K562 (cell line): Measurements from ENCODE around the gene LPAR3. TPM values are rescaled to one million over a fixed set of nuclear protein-coding genes. Genes with fewer than 3 reads are reported as not detected.

Source experiments
- ATAC-seq: fragments of 200-7000 bp; cut with Tn5 transposase; 3 replicates; pipeline ENCODE4 v1.9.1; 2020; ENCODE audit warnings: moderate library complexity
- BruUV-seq: library from RNA; stranded (reverse); fragments of 400-500 nt; replicated peaks from 2 replicates; lab custom pipeline; 2021; lab: Mats Ljungman, UMichigan
- CTCF ChIA-PET: fragments of 300-600 bp; formaldehyde crosslinking; extraction: SDS; loops from one replicate; lab custom pipeline; 2021; ENCODE audit warnings: low intra/inter-chr PET ratio; lab: Yijun Ruan, JAX
- POLR2A ChIA-PET: fragments of 300-600, 350-650 bp; sonication (Branson Sonifier 250); formaldehyde crosslinking; extraction: SDS; loops from one replicate; lab custom pipeline; 2021; ENCODE audit warnings: antibody characterized with exemption, inconsistent platforms; lab: Yijun Ruan, JAX
- DNase-seq, 4 experiments: peaks; one replicate each; pipeline versions ENCODE4 v3.0.0 to v3.0.0-alpha.2; 2011 to 2018; ENCODE audit warnings: low spot score in 3 of 4, mixed read lengths in 3 of 4; ENCODE audit errors: extremely low read depth in 1 of 4
- FAIRE-seq: peaks from 2 replicates; lab custom pipeline; 2011; peaks lifted over from hg19 to GRCh38; lab: Jason Lieb, UNC
- H2AFZ ChIP-seq: 2 replicates; pipeline ENCODE4 v1.6.0; 2011; ENCODE audit warnings: low read depth, low read length, control low read depth, inconsistent platforms
- H3K27ac ChIP-seq: fragments of 200-600 bp; 3 replicates; pipeline ENCODE4 v1.8.0; 2011; ENCODE audit warnings: low read depth, mild to moderate bottlenecking, control low read depth, inconsistent platforms, low read length, moderate library complexity, mixed read lengths; ENCODE audit errors: extremely low read depth
- H3K27me3 ChIP-seq, 2 experiments: fragments of 300-600 bp in 1 of 2; 2 replicates in 1 of 2; 3 replicates in 1 of 2; pipeline versions ENCODE4 v1.6.0 to v1.8.0; 2011; ENCODE audit warnings: inconsistent platforms in 2 of 2, low read length in 2 of 2, mild to moderate bottlenecking in 1 of 2, mixed read lengths in 1 of 2, moderate library complexity in 1 of 2; ENCODE audit not compliant: control insufficient read depth in 2 of 2, insufficient read depth in 2 of 2
- H3K36me3 ChIP-seq: fragments of 300-600 bp; 3 replicates; pipeline ENCODE4 v1.8.0; 2011; ENCODE audit warnings: mild to moderate bottlenecking, low read length, inconsistent platforms; ENCODE audit not compliant: control insufficient read depth, insufficient read depth
- H3K4me1 ChIP-seq, 2 experiments: fragments of 200-600 bp in 1 of 2; replicated peaks in 1 of 2; 2 replicates in 1 of 2; 3 replicates in 1 of 2; pipeline versions ENCODE4 v1.5.1 to v1.8.0; 2011; ENCODE audit warnings: inconsistent platforms in 2 of 2, low read length in 2 of 2, mild to moderate bottlenecking in 1 of 2, mixed read lengths in 1 of 2, moderate library complexity in 1 of 2; ENCODE audit not compliant: control insufficient read depth in 2 of 2, insufficient read depth in 2 of 2
- H3K4me2 ChIP-seq: 2 replicates; pipeline ENCODE4 v1.6.1; 2011; ENCODE audit warnings: low read length, control low read depth, inconsistent platforms, mixed read lengths; ENCODE audit not compliant: insufficient read depth
- H3K4me3 ChIP-seq: fragments of 200-600 bp; sonication (generic), shearing (Covaris generic); 2 replicates; pipeline ENCODE4 v1.5.1; 2016; ENCODE audit warnings: control low read depth, inconsistent platforms
- H3K79me2 ChIP-seq: fragments of 200-600 bp; 3 replicates; pipeline ENCODE4 v1.8.0; 2011; ENCODE audit warnings: low read length, inconsistent platforms; ENCODE audit not compliant: control insufficient read depth, insufficient read depth
- H3K9ac ChIP-seq, 2 experiments: 2 replicates each; pipeline versions ENCODE4 v1.6.0 to v1.6.1; 2011; ENCODE audit warnings: low read depth in 2 of 2, low read length in 2 of 2, control low read depth in 1 of 2, inconsistent platforms in 1 of 2, mild to moderate bottlenecking in 1 of 2, mixed read lengths in 1 of 2; ENCODE audit not compliant: insufficient read depth in 1 of 2
- H3K9me1 ChIP-seq: one replicate; pipeline ENCODE4 v1.6.0; 2011; ENCODE audit warnings: inconsistent platforms, mild to moderate bottlenecking, low read length, moderate library complexity; ENCODE audit not compliant: control insufficient read depth, insufficient read depth
- H3K9me3 ChIP-seq: replicated peaks from 2 replicates; pipeline ENCODE4 v1.5.1; 2011; ENCODE audit warnings: low read depth, low read length, inconsistent platforms; ENCODE audit not compliant: control insufficient read depth, insufficient read depth
- H4K20me1 ChIP-seq: replicated peaks from 2 replicates; pipeline ENCODE4 v1.6.1; 2011; ENCODE audit warnings: low read length, inconsistent platforms, mixed read lengths; ENCODE audit not compliant: control insufficient read depth, insufficient read depth
- CTBP1 ChIP-seq: fragments of 450-650 bp; IDR thresholded peaks from 2 replicates; pipeline ENCODE4 v1.6.1; 2016; ENCODE audit warnings: borderline replicate concordance
- CTCF ChIP-seq, 3 experiments: IDR thresholded peaks in 2 of 3; conservative IDR thresholded peaks in 1 of 3; 2 replicates each; pipeline ENCODE4 v1.5.1; 2011 to 2012; ENCODE audit warnings: low read length in 3 of 3, mild to moderate bottlenecking in 3 of 3, control low read depth in 2 of 3, improper control_type of control experiment in 1 of 3, inconsistent platforms in 1 of 3, low read depth in 1 of 3, mixed read lengths in 1 of 3, moderate library complexity in 1 of 3; ENCODE audit not compliant: insufficient read depth in 2 of 3
- FOS ChIP-seq: IDR thresholded peaks from 3 replicates; pipeline ENCODE4 v1.6.1; 2011; ENCODE audit not compliant: insufficient read length; ENCODE audit errors: extremely low read depth
- RAD21 ChIP-seq, 2 experiments: fragments of 250-450 bp in 1 of 2; fragments of 450-650 bp in 1 of 2; sonication (Bioruptor Pico) in 1 of 2; formaldehyde crosslinking in 1 of 2; IDR thresholded peaks in 1 of 2; conservative IDR thresholded peaks in 1 of 2; 2 replicates each; pipeline versions ENCODE4 v1.4.0 to v1.8.0; 2020 to 2022; ENCODE audit warnings: mild to moderate bottlenecking in 2 of 2, moderate library complexity in 1 of 2
- SIRT6 ChIP-seq: IDR thresholded peaks from one replicate; pipeline ENCODE4 v1.6.1; 2012; ENCODE audit warnings: low read depth, mild to moderate bottlenecking, control low read depth, inconsistent platforms, low read length, moderate library complexity
- SP2 ChIP-seq: IDR thresholded peaks from 2 replicates; pipeline ENCODE4 v1.6.1; 2011; ENCODE audit warnings: mild to moderate bottlenecking, low read depth, low read length, moderate library complexity; ENCODE audit not compliant: poor library complexity, severe bottlenecking; ENCODE audit errors: extremely low read depth
- SPI1 ChIP-seq: IDR thresholded peaks from 2 replicates; pipeline ENCODE4 v1.6.1; 2011; ENCODE audit warnings: low read depth, low read length, control low read depth, borderline replicate concordance
- ZNF655 ChIP-seq: fragments of 250-450 bp; sonication (Bioruptor Pico); IDR thresholded peaks from 2 replicates; pipeline ENCODE4 v1.5.0; 2021
- WGBS: fragments of 100-300 bp; shearing (Covaris generic); methylation state at CpG from one replicate; pipeline ENCODE4 v1.1.6; 2016; ENCODE audit warnings: low coverage, mixed read lengths; ENCODE audit not compliant: insufficient coverage; ENCODE audit errors: missing lambda C conversion rate; 5-methylcytosine and 5-hydroxymethylcytosine counted together
- in situ Hi-C: fragments of 300-500 bp; cut with MboI; formaldehyde crosslinking; loops from 4 replicates; pipeline ENCODE4 v1.15.0; 2018; ENCODE audit warnings: inconsistent platforms, mixed read lengths
- intact Hi-C: fragments of 100-400 bp; cut with micrococcal nuclease; formaldehyde crosslinking; loops from 2 replicates; pipeline ENCODE4 v1.14.2; 2022
- polyA plus RNA-seq, 8 experiments: library from polyadenylated mRNA; depleted of rRNA in 4 of 8; stranded (reverse) in 5 of 8; unstranded in 3 of 8; fragments of >200 nt; fragmentation: Nextera tagmentation in 2 of 8; fragmentation: Illumina TruSeq in 1 of 8; extraction: Ambion mirVana in 2 of 8; extraction: Trizol in 1 of 8; gene quantifications; 2 replicates each; pipeline versions ENCODE4 v1.2.1 to v1.2.3, GENCODE V29; 2011 to 2014; ENCODE audit warnings: inconsistent platforms in 1 of 8, missing spikeins in 1 of 8
- total RNA-seq, 7 experiments: library from RNA; depleted of rRNA in 6 of 7; stranded (reverse); fragments of >200 nt in 6 of 7; fragmentation: Illumina TruSeq in 2 of 7; extraction: Trizol in 2 of 7; gene quantifications; 2 replicates each; pipeline versions ENCODE4 v1.2.1 to v1.2.3, GENCODE V29; 2011 to 2021; ENCODE audit warnings: low replicate concordance in 1 of 7
- TF ChIP-seq, protein P1 (sequence below), 2 experiments: IDR thresholded peaks; 2 replicates each; pipeline ENCODE4 v1.6.1; 2012; ENCODE audit warnings: improper control_type of control experiment in 2 of 2, low read depth in 2 of 2, low read length in 2 of 2, borderline replicate concordance in 1 of 2

The LPAR3 gene
- total and polyA plus RNA-seq, 9 of the 15 experiments (the other 6 are each of a cell fraction or from before 2014, with no cell fraction given) = 0.11 TPM; not detected in 8

DNA sequence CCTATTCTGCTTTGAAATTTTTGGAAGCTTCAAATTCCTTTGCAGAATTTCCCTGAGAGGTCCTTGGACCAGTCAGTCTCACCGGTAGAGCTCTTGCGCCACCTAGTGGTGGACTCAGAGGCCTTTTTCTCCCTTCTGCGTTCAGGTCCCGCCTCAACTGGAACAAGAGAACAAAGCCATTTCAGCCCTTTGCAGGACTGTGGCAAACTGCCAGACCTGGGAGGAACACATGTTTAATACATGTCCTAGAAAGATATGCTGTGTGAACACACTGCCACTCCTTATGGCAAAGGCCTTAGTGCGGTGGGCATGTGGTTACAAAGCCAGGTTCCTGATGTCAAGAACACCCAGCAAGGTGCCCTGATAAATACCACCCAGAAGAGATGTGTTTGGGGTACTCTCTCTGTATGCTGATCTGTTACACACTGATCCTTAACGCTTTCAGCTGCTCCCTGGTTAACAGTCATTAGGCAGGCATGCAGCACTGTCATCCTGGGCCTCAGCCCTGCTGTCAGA, 120.5 kb downstream of the LPAR3 start:
- Histone ChIP-seq H3K79me2 (no peaks in the 10 kb centered on the region), H2AFZ (no peak overlapping the region), H3K27ac (no peak overlapping the region), H3K9ac (no peak overlapping the region), H4K20me1 (no peaks in the 10 kb centered on the region), H3K9me3 (no peaks in the 10 kb centered on the region), H3K4me2 (no peak overlapping the region), H3K4me3 (no peak overlapping the region), H3K27me3 (peaks cover 2 to 10% of the 10 kb centered on the region in 2 experiments; a peak in 2 of 5 replicates), H3K36me3 (no peaks in the 10 kb centered on the region; the same call in 2 of the 3 replicates), H3K9me1 (no peaks in the 10 kb centered on the region), H3K4me1 (no peaks in the 10 kb centered on the region)
- DNase-seq = peak; percentile 78 to 87 (median 82)
- in situ Hi-C loops (loop anchor here (25.0 kb wide), 1 partner anchor 635 kb away; the partner anchor contains the start of gene PRKACB), intact Hi-C loops (loop anchor here (1.0 to 10.0 kb wide), 5 partner anchors 165 to 840 kb away; no protein-coding TSS in a partner anchor)
- ChIA-PET CTCF (no interaction called here), POLR2A (no interaction called here)
- peak; percentile 96 for ATAC-seq
- WGBS = 0% methylated on average over 6 of the region's 6 CpGs
- FAIRE-seq = peak; percentile 94
- no TSS peak for BruUV-seq
- TF ChIP-seq, protein P1, sequence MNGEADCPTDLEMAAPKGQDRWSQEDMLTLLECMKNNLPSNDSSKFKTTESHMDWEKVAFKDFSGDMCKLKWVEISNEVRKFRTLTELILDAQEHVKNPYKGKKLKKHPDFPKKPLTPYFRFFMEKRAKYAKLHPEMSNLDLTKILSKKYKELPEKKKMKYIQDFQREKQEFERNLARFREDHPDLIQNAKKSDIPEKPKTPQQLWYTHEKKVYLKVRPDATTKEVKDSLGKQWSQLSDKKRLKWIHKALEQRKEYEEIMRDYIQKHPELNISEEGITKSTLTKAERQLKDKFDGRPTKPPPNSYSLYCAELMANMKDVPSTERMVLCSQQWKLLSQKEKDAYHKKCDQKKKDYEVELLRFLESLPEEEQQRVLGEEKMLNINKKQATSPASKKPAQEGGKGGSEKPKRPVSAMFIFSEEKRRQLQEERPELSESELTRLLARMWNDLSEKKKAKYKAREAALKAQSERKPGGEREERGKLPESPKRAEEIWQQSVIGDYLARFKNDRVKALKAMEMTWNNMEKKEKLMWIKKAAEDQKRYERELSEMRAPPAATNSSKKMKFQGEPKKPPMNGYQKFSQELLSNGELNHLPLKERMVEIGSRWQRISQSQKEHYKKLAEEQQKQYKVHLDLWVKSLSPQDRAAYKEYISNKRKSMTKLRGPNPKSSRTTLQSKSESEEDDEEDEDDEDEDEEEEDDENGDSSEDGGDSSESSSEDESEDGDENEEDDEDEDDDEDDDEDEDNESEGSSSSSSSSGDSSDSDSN (IDR thresholded peaks at IDR 0.05; ENCODE audit: borderline replicate concordance in 1 of 2, low read depth in 2 of 2, low read length in 2 of 2) = 0 out of 4 replicates have a peak, but pooled peaks of 1 of the 2 experiments have one; percentile 7
- TF ChIP-seq RAD21 (CRISPR knock-in tag; conservative IDR thresholded peaks at IDR 0.05 in 1 of 2, IDR thresholded peaks at IDR 0.05 in 1 of 2) (peak; percentile 84 to 89), FOS (no peak), CTCF (IDR thresholded peaks at IDR 0.05 in 2 of 3, conservative IDR thresholded peaks at IDR 0.05 in 1 of 3; ENCODE audit: insufficient read depth in 2 of 3, low read depth in 1 of 3, low read length in 3 of 3) (peak; percentile 82 to 92 (median 89)), SP2 (no peak), SPI1 (no peak), SIRT6 (no peak), ZNF655 (CRISPR knock-in tag) (no peak), CTBP1 (no peak)
